ENCODE results near the gene SLC16A14. TPM values are rescaled to one million over a fixed set of nuclear protein-coding genes. Genes with fewer than 3 reads are reported as not detected.
A peak's percentile ranks its signal among the peaks of the same experiment; 100 is the strongest.

SLC16A14 gene
- total and polyA plus RNA-seq, 7 donors = 0.23 to 4.8 (median 0.71) TPM

DNA sequence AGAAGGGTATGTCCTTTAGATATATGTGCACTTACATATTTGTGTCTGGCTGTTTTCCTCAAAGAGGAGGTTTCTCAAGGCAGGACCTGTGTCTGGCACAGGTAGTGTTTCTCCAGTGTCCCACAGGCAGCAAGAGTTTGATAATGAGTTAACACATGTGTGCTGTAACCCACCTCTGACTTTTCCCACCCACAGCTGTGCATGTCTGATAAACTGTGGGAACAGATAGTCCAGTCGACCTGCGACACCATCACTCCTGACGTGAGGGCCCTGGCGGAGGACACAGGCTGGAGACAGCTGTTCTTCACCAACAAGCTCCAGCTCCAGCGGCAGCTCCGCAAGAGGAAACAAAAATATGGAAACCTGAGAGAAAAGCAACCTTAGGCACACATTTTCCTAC lies 58.2 kb downstream of the SLC16A14 start:
- peaks cover 0 to 22% (median 14%) of the 10 kb centered on the region in 4 donors for H3K4me1 ChIP-seq
- 89 to 92% methylated on average over 6 of the region's 6 CpGs for WGBS, 2 donors
- TF ChIP-seq CTCF (IDR thresholded peaks at IDR 0.05) (no peak), EP300 (IDR thresholded peaks at IDR 0.05) (no peak), POLR2A (IDR thresholded peaks at IDR 0.05) (no peak), POLR2AphosphoS5 (IDR thresholded peaks at IDR 0.05) (no peak)
- H3K4me3 ChIP-seq = no peak overlapping the region
- intact Hi-C loops (cut with DNase I) = no loop called here
- no peaks in the 10 kb centered on the region for H3K36me3 ChIP-seq
- no peaks in the 10 kb centered on the region for H3K9me3 ChIP-seq
- DNase-seq = no peak
- H3K27ac ChIP-seq = no peak overlapping the region
- no peaks in the 10 kb centered on the region for H3K27me3 ChIP-seq

DNA sequence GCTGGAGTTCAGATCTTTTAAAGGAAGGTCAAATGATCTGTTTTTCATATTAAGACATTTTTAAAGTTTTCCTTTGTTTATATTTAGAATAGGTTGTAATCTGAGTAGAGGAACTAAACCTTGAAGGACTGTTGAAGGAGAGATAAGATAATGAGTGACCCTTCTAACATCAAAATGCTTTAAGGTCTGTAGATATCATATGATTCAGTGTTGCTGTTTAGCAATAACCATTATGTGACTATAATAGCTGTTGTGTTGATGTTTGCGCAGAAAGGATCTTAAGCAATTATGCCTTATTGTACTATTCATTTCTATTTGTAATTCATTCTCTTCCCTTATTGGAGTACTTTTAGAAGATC lies 60.0 kb downstream of the SLC16A14 start:
- peaks cover 0 to 22% (median 14%) of the 10 kb centered on the region in 4 donors for H3K4me1 ChIP-seq
- H3K27ac ChIP-seq = no peak overlapping the region
- no peaks in the 10 kb centered on the region for H3K9me3 ChIP-seq
- TF ChIP-seq POLR2A (IDR thresholded peaks at IDR 0.05) = no peak
- no peak for TF ChIP-seq POLR2AphosphoS5 (IDR thresholded peaks at IDR 0.05)
- no peak for TF ChIP-seq EP300 (IDR thresholded peaks at IDR 0.05)
- TF ChIP-seq CTCF (IDR thresholded peaks at IDR 0.05) = no peak
- no peak for DNase-seq
- no peaks in the 10 kb centered on the region for H3K27me3 ChIP-seq
- intact Hi-C loops (cut with DNase I) = loop anchor here (2.0 to 5.0 kb wide), 2 partner anchors 150 to 604 kb away; no protein-coding TSS in a partner anchor
- H3K4me3 ChIP-seq = no peak overlapping the region
- no peaks in the 10 kb centered on the region for H3K36me3 ChIP-seq
- 91 to 94% methylated on average over 1 of the region's 1 CpG for WGBS, 2 donors

- TF ChIP-seq CTCF (IDR thresholded peaks at IDR 0.05) (peak; percentile 30 to 81 (median 68)), POLR2AphosphoS5 (IDR thresholded peaks at IDR 0.05) (no peak)
- Histone ChIP-seq H3K4me3 (no peak overlapping the region), H3K9me3 (no peaks in the 10 kb centered on the region), H3K27me3 (no peaks in the 10 kb centered on the region), H3K4me1 (peaks cover 0 to 22% (median 14%) of the 10 kb centered on the region in 4 donors), H3K27ac (no peak overlapping the region), H3K36me3 (no peaks in the 10 kb centered on the region)
- WGBS, 2 donors = 51 to 54% methylated on average over 12 of the region's 12 CpGs
- DNase-seq = peak; percentile 82
- intact Hi-C loops (cut with DNase I) = loop anchor here (2.0 to 5.0 kb wide), 2 partner anchors 151 to 604 kb away; no protein-coding TSS in a partner anchor
Measured at GRCh38 chr2:230007931-230008707, 60.6 kb downstream of the SLC16A14 start.

- WGBS, 2 donors = 75 to 86% methylated on average over 6 of the region's 6 CpGs
- no peak for TF ChIP-seq POLR2AphosphoS5 (IDR thresholded peaks at IDR 0.05)
- TF ChIP-seq EP300 (IDR thresholded peaks at IDR 0.05) = no peak
- DNase-seq = no peak
Measured at GRCh38 chr2:230000118-230000841, 68.4 kb downstream of the SLC16A14 start.

GRCh38 chr2:229997565-229997964 lies 71.2 kb downstream of the SLC16A14 start:
- intact Hi-C loops (cut with DNase I) = no loop called here

More at GRCh38 chr2:230000118-230000841, 68.4 kb downstream of the SLC16A14 start:
- Histone ChIP-seq H3K27me3 (no peaks in the 10 kb centered on the region), H3K9me3 (no peaks in the 10 kb centered on the region), H3K27ac (peak overlapping the region in 2 of 4 donors; percentile 1 to 23), H3K4me1 (no peaks in the 10 kb centered on the region), H3K36me3 (no peaks in the 10 kb centered on the region), H3K4me3 (no peak overlapping the region)
- intact Hi-C loops (cut with DNase I) = no loop called here

More at GRCh38 chr2:229997565-229997964, 71.2 kb downstream of the SLC16A14 start:
- no peak overlapping the region for H3K4me3 ChIP-seq
- H3K9me3 ChIP-seq = no peaks in the 10 kb centered on the region
- H3K4me1 ChIP-seq = no peaks in the 10 kb centered on the region
- H3K36me3 ChIP-seq = no peaks in the 10 kb centered on the region
- no peak overlapping the region for H3K27ac ChIP-seq
- no peak for TF ChIP-seq POLR2AphosphoS5 (IDR thresholded peaks at IDR 0.05)
- TF ChIP-seq CTCF (IDR thresholded peaks at IDR 0.05) = no peak
- no peak for TF ChIP-seq EP300 (IDR thresholded peaks at IDR 0.05)
- TF ChIP-seq POLR2A (IDR thresholded peaks at IDR 0.05) = no peak
- no peaks in the 10 kb centered on the region for H3K27me3 ChIP-seq
- 92 to 93% methylated on average over 3 of the region's 3 CpGs for WGBS, 2 donors
- no peak for DNase-seq

All from sigmoid colon (tissue), 7 donors.